IPS-NIHi7 (cell line): Measurements from ENCODE around the gene NDUFB10.

Source experiments
- DNase-seq: peaks from one replicate; pipeline ENCODE4 v3.0.0; 2012; ENCODE audit warnings: mixed read lengths; ENCODE audit errors: extremely low spot score

The NDUFB10 gene

GRCh38 chr16:1984347-1985225 is 25.2 kb downstream of the NDUFB10 start:
- DNase-seq, result peak; percentile 33

- no peak for DNase-seq
Measured at GRCh38 chr16:1985466-1986150, 26.3 kb downstream of the NDUFB10 start.

GRCh38 chr16:1987198-1987597 is 27.9 kb downstream of the NDUFB10 start:
- DNase-seq, result no peak

GRCh38 chr16:1989209-1990100 is 30.1 kb downstream of the NDUFB10 start, which contains the start of gene SYNGR3:
Gene SYNGR3, plus strand, starts transcription at chr16:1989970. Its CDS starts 133 bp downstream, at chr16:1990103.
- DNase-seq, result peak; percentile 42

GRCh38 chr16:1990101-1990350 is 30.7 kb downstream of the NDUFB10 start:
- no peak for DNase-seq

GRCh38 chr16:1990351-1991134 is 31.2 kb downstream of the NDUFB10 start:
- peak; percentile 73 for DNase-seq

GRCh38 chr16:1991135-1991551 is 31.8 kb downstream of the NDUFB10 start:
- no peak for DNase-seq

GRCh38 chr16:1991588-1991947 is 32.2 kb downstream of the NDUFB10 start:
- no peak for DNase-seq

GRCh38 chr16:1991948-1992703 is 32.8 kb downstream of the NDUFB10 start:
- peak; percentile 94 for DNase-seq

GRCh38 chr16:1992704-1993317 is 33.5 kb downstream of the NDUFB10 start:
- peak; percentile 58 for DNase-seq

GRCh38 chr16:1993731-1994131 is 34.4 kb downstream of the NDUFB10 start:
- DNase-seq, result no peak

GRCh38 chr16:1997494-1998359 is 38.4 kb downstream of the NDUFB10 start:
- no peak for DNase-seq

GRCh38 chr16:1998360-1998835 is 39.1 kb downstream of the NDUFB10 start:
- no peak for DNase-seq

GRCh38 chr16:1998852-1999801 is 39.8 kb downstream of the NDUFB10 start:
- DNase-seq, result no peak

GRCh38 chr16:1999866-2000514 is 40.7 kb downstream of the NDUFB10 start:
- DNase-seq, result no peak

- no peak for DNase-seq
Measured at GRCh38 chr16:2001035-2001434, 41.7 kb downstream of the NDUFB10 start.
